Activated CD4-positive, alpha-beta T cell treated with anti-CD3 and anti-CD28 coated beads, Interleukin-2, amount 50 U/mL, for 48 hours (primary cell): ENCODE data around the gene TNFRSF4.
"Not testable (repeated sequence)": the region's sequence is repeated elsewhere in the genome, so short reads cannot be mapped to it uniquely, and the experiment has no call there.

Experiments
- DNase-seq, 2 experiments: peaks; one replicate each; pipeline ENCODE4 v3.0.0-alpha.2; 2020

The TNFRSF4 gene

GRCh38 chr1:1200876-1201810 lies 12.8 kb downstream of the TNFRSF4 start:
- DNase-seq = peak; percentile 89 to 90

GRCh38 chr1:1199961-1200875 lies 13.7 kb downstream of the TNFRSF4 start:
- no peak for DNase-seq

- no peak for DNase-seq
These were observed 14.6 kb downstream of the TNFRSF4 start for GRCh38 chr1:1199141-1199960.

GRCh38 chr1:1198423-1199140 lies 15.4 kb downstream of the TNFRSF4 start:
- DNase-seq = no peak

- no peak for DNase-seq
These were observed 16.2 kb downstream of the TNFRSF4 start for GRCh38 chr1:1197551-1198422.

- no peak for DNase-seq
These were observed 16.8 kb downstream of the TNFRSF4 start for GRCh38 chr1:1197188-1197500.

GRCh38 chr1:1196431-1197187 lies 17.3 kb downstream of the TNFRSF4 start:
- no peak for DNase-seq

- DNase-seq = not testable (repeated sequence)
These were observed 18.2 kb downstream of the TNFRSF4 start for GRCh38 chr1:1195726-1196125.

GRCh38 chr1:1194723-1195122 lies 19.2 kb downstream of the TNFRSF4 start:
- DNase-seq = no peak

- DNase-seq = no peak
These were observed 22.2 kb downstream of the TNFRSF4 start for GRCh38 chr1:1191734-1192133.

GRCh38 chr1:1189111-1189510 lies 24.8 kb downstream of the TNFRSF4 start:
- DNase-seq = no peak

- DNase-seq = no peak
These were observed 26.0 kb downstream of the TNFRSF4 start for GRCh38 chr1:1187938-1188337.

GRCh38 chr1:1185101-1185765 lies 28.7 kb downstream of the TNFRSF4 start:
- no peak for DNase-seq

GRCh38 chr1:1183833-1184775 lies 29.8 kb downstream of the TNFRSF4 start:
- DNase-seq = no peak

- no peak for DNase-seq
These were observed 30.7 kb downstream of the TNFRSF4 start for GRCh38 chr1:1183221-1183747.

- DNase-seq = no peak
These were observed 31.3 kb downstream of the TNFRSF4 start for GRCh38 chr1:1182491-1183220.

GRCh38 chr1:1181938-1182410 lies 32.0 kb downstream of the TNFRSF4 start:
- no peak for DNase-seq
